Measurements from ENCODE around the gene COLEC11.

GRCh38 chr2:3682811-3683210 lies 87.9 kb downstream of the COLEC11 start:
- no peak for TF ChIP-seq CTCF (IDR thresholded peaks at IDR 0.05)
- no peak for TF ChIP-seq POLR2A (IDR thresholded peaks at IDR 0.05)
